GM04503 (cell line): ENCODE data around the gene NSA2.

Experiments
- DNase-seq: peaks from one replicate; pipeline ENCODE4 v3.0.0-alpha.2; 2012; ENCODE audit warnings: low read depth

The NSA2 gene

GRCh38 chr5:74816875-74817274 is 49.8 kb downstream of the NSA2 start:
- no peak for DNase-seq

GRCh38 chr5:74822288-74822687 is 55.2 kb downstream of the NSA2 start:
- no peak for DNase-seq

DNA sequence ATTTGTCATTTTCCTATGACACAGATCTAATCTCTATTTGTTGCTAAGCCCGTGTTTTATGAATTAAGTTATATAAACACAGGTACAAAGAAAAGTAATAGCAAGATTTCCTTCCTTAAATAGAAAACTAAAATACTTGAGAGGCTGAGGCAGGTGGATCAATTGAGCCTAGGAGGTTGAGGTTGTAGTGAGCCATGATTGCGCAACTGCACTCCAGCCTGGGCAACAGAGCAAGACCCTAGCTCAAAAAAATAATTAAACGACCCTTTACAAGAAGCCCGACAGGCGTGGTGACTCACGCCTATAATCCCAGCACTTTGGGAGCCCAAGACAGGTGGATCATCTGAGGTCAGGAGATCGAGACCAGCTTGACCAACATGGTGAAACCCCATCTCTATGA is 62.4 kb downstream of the NSA2 start:
- no peak for DNase-seq
